Activated CD8-positive, alpha-beta T cell treated with anti-CD3 and anti-CD28 coated beads for 36 hours (primary cell): Measurements from ENCODE around the gene EMC9. TPM values are rescaled to one million over a fixed set of nuclear protein-coding genes. Genes with fewer than 3 reads are reported as not detected.

Experiments
- ATAC-seq: fragments of 200-7000 bp; cut with Tn5 transposase; one replicate; pipeline ENCODE4 v1.10.0; 2021; ENCODE audit warnings: mild to moderate bottlenecking, moderate library complexity
- CTCF ChIA-PET: fragments of 350-600 bp; sonication (Branson Sonifier 250); formaldehyde crosslinking; loops from one replicate; lab custom pipeline; 2021; ENCODE audit warnings: antibody characterized with exemption; lab: Charles Lee
- POLR2A ChIA-PET: fragments of 350-600 bp; sonication (Branson Sonifier 250); formaldehyde crosslinking; loops from one replicate; lab custom pipeline; 2021; ENCODE audit warnings: antibody characterized with exemption; lab: Charles Lee
- DNase-seq: peaks from one replicate; pipeline ENCODE4 v3.0.0-alpha.2; 2020
- H3K27ac Mint-ChIP-seq: one replicate; pipeline ENCODE4 v1.8.0; 2021; ENCODE audit warnings: mild to moderate bottlenecking, mixed read lengths
- H3K27me3 Mint-ChIP-seq: one replicate; pipeline ENCODE4 v1.8.0; 2021; ENCODE audit warnings: mixed read lengths
- H3K36me3 Mint-ChIP-seq: one replicate; pipeline ENCODE4 v1.8.0; 2021; ENCODE audit warnings: low read depth, mixed read lengths
- H3K4me1 Mint-ChIP-seq: one replicate; pipeline ENCODE4 v1.8.0; 2021; ENCODE audit warnings: low read depth, mixed read lengths
- H3K4me3 Mint-ChIP-seq: one replicate; pipeline ENCODE4 v1.8.0; 2021; ENCODE audit warnings: mild to moderate bottlenecking, moderate library complexity, mixed read lengths
- H3K9me3 Mint-ChIP-seq: one replicate; pipeline ENCODE4 v1.8.0; 2021; ENCODE audit warnings: mixed read lengths
- CTCF ChIP-seq: fragments of 200-600 bp; IDR thresholded peaks from one replicate; pipeline ENCODE4 v1.8.0; 2022; ENCODE audit warnings: antibody characterized with exemption, mild to moderate bottlenecking
- intact Hi-C: fragments of 100-400 bp; cut with micrococcal nuclease; formaldehyde crosslinking; loops from one replicate; pipeline ENCODE4 v1.10.0; 2022
- total RNA-seq, 2 experiments: library from RNA; stranded (reverse); gene quantifications; one replicate each; pipeline ENCODE4 v1.2.3, GENCODE V29; 2021

The EMC9 gene
- total RNA-seq, 2 experiments from 2014 or later = 39.0 to 39.9 TPM

DNA sequence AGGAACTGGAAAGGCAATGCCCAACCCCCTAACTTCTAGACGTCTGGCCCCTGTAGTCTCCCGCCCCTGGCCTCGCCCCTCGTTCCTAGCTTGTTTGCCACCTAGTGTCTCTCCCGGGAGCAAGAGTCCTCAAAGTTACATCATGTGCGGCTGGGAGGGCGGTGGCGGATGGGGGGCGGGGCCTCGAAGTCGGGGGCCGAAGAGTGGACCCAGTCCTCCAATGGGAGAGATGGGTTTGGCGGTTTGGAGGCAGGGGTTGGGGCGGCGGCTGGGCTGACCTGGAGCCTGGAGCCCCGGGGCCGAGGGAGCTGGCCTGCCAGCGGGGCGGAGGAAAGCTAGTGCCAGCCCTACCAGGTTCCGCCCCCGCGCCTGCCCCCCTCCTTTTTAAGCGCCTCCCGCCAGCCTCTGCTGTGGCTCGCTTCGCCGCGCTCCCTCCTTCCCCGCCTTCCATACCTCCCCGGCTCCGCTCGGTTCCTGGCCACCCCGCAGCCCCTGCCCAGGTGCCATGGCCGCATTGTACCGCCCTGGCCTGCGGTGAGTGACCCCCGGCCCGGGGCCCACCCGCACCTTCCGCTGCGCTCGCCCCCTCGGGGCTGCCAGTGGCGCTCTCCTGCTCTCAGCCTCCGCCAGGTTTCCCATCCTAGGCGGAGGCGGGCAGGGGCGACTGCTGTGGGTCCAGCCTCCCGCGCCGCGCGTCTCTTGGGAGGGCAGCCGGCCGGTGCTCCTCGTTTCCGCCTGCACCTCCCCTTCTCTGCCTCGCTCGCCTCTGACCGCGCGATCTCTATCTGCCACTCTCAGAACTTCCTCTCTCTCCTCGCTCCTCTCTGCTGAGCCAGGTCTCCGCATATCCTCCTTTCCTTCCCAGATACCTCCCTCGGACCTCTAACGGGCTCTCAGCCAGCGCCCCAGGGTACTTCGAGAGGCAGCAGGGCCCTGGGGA lies 47.2 kb downstream of the EMC9 start, which contains the start of gene PCK2:
TSS of gene PCK2 (plus strand) at position 411 of the 940 bp plus-strand sequence. CDS start at position 506, 95 bp downstream.
- H3K9me3 Mint-ChIP-seq = no peaks in the 10 kb centered on the region
- intact Hi-C loops = loop anchor here (5.0 kb wide), 1 partner anchor 82 kb away; no protein-coding TSS in a partner anchor
- no peaks in the 10 kb centered on the region for H3K27me3 Mint-ChIP-seq
- peaks cover 24% of the 10 kb centered on the region for H3K4me1 Mint-ChIP-seq
- POLR2A ChIA-PET = interaction anchor here (0.6 to 9.0 kb wide), 22 partner anchors 8 to 774 kb away, joined by 3 to 80 read pairs (median 4); partner anchors contain the start of genes DCAF11, EMC9, IRF9 and NRL
- H3K4me3 Mint-ChIP-seq = peak within 1 kb of the TSS; percentile 93
- peak; percentile 75 for ATAC-seq
- no peak for TF ChIP-seq CTCF
- peak; percentile 91 for DNase-seq
- H3K36me3 Mint-ChIP-seq = peaks cover 28% of the 10 kb centered on the region
- peak within 1 kb of the TSS; percentile 95 for H3K27ac Mint-ChIP-seq
- CTCF ChIA-PET = interaction anchor here (1.0 to 11.2 kb wide), 12 partner anchors 8 to 123 kb away, joined by 3 to 345 read pairs (median 16); partner anchors contain the start of genes CARMIL3, CPNE6, DCAF11 and IRF9

GRCh38 chr14:24093207-24093900 lies 48.0 kb downstream of the EMC9 start:
- CTCF ChIA-PET = interaction anchor here (1.0 to 11.2 kb wide), 10 partner anchors 13 to 122 kb away, joined by 3 to 345 read pairs (median 29); partner anchors contain the start of genes CARMIL3, CPNE6, DCAF11 and IRF9
- Mint-ChIP-seq H3K27me3 (no peaks in the 10 kb centered on the region), H3K9me3 (no peaks in the 10 kb centered on the region), H3K4me3 (peak overlapping the region; percentile 93), H3K36me3 (peaks cover 26% of the 10 kb centered on the region), H3K27ac (peak overlapping the region; percentile 95), H3K4me1 (peaks cover 24% of the 10 kb centered on the region)
- intact Hi-C loops = loop anchor here (5.0 kb wide), 1 partner anchor 81 kb away; no protein-coding TSS in a partner anchor
- ATAC-seq = no peak
- no peak for TF ChIP-seq CTCF
- POLR2A ChIA-PET = interaction anchor here (0.7 to 9.0 kb wide), 10 partner anchors 11 to 68 kb away, joined by 3 to 80 read pairs (median 24); partner anchors contain the start of genes DCAF11, EMC9, IRF9 and NRL
- no peak for DNase-seq

DNA sequence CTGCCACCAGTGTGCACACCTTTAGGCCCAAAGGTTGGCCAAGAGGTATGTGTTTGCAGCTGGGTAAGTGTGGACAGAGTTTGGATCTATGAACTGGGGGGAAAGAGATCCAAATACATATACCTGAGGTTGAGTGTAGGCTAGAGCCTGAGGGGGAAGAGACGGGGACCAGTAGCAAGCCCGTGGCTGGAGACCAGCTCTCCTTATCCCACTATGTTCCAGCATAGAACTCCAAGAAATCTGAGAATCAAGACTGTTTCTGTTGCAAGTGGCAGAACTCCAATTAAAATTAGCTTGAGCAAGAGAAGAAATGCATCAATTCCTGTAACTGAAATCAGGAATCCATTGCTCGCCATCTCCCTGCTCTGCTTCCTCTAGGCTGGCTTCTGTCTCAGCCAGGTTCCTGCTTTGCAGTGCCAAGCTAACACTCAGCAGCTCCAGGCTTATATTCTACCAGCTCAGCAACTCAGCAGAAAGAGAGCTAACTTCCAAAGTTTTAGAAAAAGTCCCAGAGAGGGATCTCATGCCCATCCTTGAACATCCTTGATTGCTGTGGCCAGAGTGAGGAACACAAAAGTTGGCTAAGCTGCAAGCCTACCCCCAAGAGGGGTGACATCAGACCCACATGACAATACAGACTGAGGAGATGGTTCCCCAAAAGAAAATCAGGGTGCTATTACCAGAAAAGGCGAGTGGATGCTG lies 48.7 kb downstream of the EMC9 start:
- Mint-ChIP-seq H3K27ac (peak overlapping the region; percentile 95), H3K9me3 (no peaks in the 10 kb centered on the region), H3K27me3 (no peaks in the 10 kb centered on the region), H3K4me1 (peaks cover 24% of the 10 kb centered on the region), H3K36me3 (peaks cover 21% of the 10 kb centered on the region), H3K4me3 (peak overlapping the region; percentile 93)
- no peak for TF ChIP-seq CTCF
- DNase-seq (no peak), ATAC-seq (no peak)
- ChIA-PET POLR2A (interaction anchor here (0.7 to 9.0 kb wide), 8 partner anchors 10 to 68 kb away, joined by 3 to 80 read pairs (median 25); partner anchors contain the start of genes DCAF11, IRF9, NRL and PSME1), CTCF (interaction anchor here (0.8 to 11.2 kb wide), 9 partner anchors 12 to 339 kb away, joined by 3 to 345 read pairs (median 31); partner anchors contain the start of genes CARMIL3, CPNE6, DCAF11 and IRF9)
- intact Hi-C loops = loop anchor here (5.0 kb wide), 1 partner anchor 80 kb away; no protein-coding TSS in a partner anchor

- POLR2A ChIA-PET = interaction anchor here (3.3 to 9.0 kb wide), 5 partner anchors 10 to 69 kb away, joined by 25 to 80 read pairs (median 44); partner anchors contain the start of genes DCAF11, IRF9 and NRL
- no peak for ATAC-seq
- Mint-ChIP-seq H3K27me3 (no peaks in the 10 kb centered on the region), H3K9me3 (no peaks in the 10 kb centered on the region), H3K36me3 (peaks cover 21% of the 10 kb centered on the region), H3K27ac (peak overlapping the region; percentile 9), H3K4me1 (peaks cover 24% of the 10 kb centered on the region), H3K4me3 (no peak overlapping the region)
- intact Hi-C loops = loop anchor here (5.0 kb wide), 1 partner anchor 80 kb away; no protein-coding TSS in a partner anchor
- DNase-seq = no peak
- TF ChIP-seq CTCF = no peak
- CTCF ChIA-PET = interaction anchor here (0.8 to 11.2 kb wide), 12 partner anchors 12 to 340 kb away, joined by 3 to 345 read pairs (median 18); partner anchors contain the start of genes CARMIL3, CPNE6, DCAF11 and IRF9
These were observed 49.3 kb downstream of the EMC9 start for GRCh38 chr14:24092110-24092504.
